ENCODE data around the gene BLACAT1. TPM values are rescaled to one million over a fixed set of nuclear protein-coding genes. Genes with fewer than 3 reads are reported as not detected.

BLACAT1 gene
- total RNA-seq, 2 donors from 2014 or later: 1.0 TPM; not detected in 1

DNA sequence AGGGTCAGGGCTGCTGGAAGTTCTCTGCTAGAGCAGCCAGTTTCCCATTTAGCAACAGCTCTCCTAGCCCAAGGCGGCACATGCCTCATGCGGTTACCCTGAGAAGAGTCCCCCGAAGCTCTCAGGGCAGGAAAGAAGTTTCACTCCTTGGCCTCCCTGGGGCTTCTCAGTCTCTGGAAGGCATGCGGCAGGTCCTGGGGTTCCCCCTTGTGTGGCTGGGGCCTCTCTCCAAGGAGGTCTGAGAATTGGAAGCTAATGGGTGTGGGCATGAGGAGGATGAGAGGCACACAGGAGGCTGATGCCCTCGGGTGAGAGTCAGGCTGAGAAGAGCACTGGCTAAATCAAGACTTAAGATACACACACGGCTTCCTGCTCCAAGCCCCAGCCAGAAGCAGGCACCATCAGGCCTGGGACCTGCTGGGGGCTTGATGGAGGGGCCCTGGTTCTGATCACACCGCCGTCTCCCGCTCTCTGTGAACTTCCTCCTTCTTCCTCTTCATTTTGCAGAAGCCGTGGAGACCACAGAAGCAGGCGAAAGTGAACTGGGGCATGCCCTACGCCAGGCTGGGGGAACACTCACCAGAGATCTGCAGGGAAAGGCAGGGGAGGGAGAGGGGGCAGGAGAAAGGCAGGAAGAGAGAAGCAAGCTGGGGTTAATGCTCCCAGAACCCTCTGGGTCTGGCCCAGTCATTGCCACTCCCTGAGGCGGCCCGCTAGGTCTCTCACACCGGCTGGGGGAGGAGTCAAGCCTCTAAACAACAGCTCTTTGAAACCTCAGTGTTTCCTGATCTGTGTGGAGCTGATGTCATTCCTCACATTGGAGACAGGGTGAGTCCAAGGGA lies 15.1 kb downstream of the BLACAT1 start:
- ATAC-seq (peak; percentile 90), DNase-seq (peak; percentile 65 to 86 (median 80))
- no peaks in the 10 kb centered on the region for H3K27me3 ChIP-seq
- H3K4me3 ChIP-seq: no peak overlapping the region
- TF ChIP-seq POLR2A (IDR thresholded peaks at IDR 0.05): peak in 2 of 3 donors; percentile 39 to 51
- TF ChIP-seq, protein P1, sequence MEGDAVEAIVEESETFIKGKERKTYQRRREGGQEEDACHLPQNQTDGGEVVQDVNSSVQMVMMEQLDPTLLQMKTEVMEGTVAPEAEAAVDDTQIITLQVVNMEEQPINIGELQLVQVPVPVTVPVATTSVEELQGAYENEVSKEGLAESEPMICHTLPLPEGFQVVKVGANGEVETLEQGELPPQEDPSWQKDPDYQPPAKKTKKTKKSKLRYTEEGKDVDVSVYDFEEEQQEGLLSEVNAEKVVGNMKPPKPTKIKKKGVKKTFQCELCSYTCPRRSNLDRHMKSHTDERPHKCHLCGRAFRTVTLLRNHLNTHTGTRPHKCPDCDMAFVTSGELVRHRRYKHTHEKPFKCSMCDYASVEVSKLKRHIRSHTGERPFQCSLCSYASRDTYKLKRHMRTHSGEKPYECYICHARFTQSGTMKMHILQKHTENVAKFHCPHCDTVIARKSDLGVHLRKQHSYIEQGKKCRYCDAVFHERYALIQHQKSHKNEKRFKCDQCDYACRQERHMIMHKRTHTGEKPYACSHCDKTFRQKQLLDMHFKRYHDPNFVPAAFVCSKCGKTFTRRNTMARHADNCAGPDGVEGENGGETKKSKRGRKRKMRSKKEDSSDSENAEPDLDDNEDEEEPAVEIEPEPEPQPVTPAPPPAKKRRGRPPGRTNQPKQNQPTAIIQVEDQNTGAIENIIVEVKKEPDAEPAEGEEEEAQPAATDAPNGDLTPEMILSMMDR (IDR thresholded peaks at IDR 0.05): peak in 2 of 7 experiments; percentile 4 to 12
- H3K27ac ChIP-seq: peak overlapping the region; percentile 61 to 85 (median 82)
- no peaks in the 10 kb centered on the region for H3K36me3 ChIP-seq (replicated peaks in 1 of 2; ENCODE audit: insufficient read depth in 1 of 2, low read depth in 2 of 2)
- WGBS, 2 donors: 45 to 48% methylated on average over 12 to 15 of the region's 15 CpGs
- intact Hi-C loops (cut with DNase I): no loop called here
- H3K4me1 ChIP-seq: peaks cover 47% of the 10 kb centered on the region
- H3K9me3 ChIP-seq: no peaks in the 10 kb centered on the region

DNA sequence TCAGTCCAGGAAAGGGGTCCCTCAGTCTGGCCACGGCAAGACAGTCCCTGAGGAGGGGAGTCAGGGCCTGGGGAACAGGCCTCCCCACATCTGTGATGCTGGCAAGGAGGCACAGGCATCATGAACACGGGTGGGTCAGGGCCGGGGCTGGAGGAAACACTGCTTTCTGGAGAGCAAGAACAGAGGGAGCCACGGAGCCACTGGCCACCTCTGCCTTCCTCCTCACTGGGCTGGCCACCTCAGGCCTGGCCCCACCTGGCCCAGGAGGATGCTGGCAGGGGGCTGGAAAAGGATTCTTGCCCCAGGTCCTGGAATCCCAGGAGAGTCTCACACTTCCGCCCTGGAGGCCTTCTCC lies 15.7 kb downstream of the BLACAT1 start:
- no peak for TF ChIP-seq POLR2A (IDR thresholded peaks at IDR 0.05)
- TF ChIP-seq, protein P1 (IDR thresholded peaks at IDR 0.05): no peak
- DNase-seq (no peak), ATAC-seq (no peak)
- WGBS, 2 donors: 70 to 88% methylated on average over 1 to 5 of the region's 5 CpGs
- intact Hi-C loops (cut with DNase I): no loop called here
- no peaks in the 10 kb centered on the region for H3K27me3 ChIP-seq
- no peaks in the 10 kb centered on the region for H3K36me3 ChIP-seq (replicated peaks in 1 of 2; ENCODE audit: insufficient read depth in 1 of 2, low read depth in 2 of 2)
- peak overlapping the region; percentile 61 to 85 (median 82) for H3K27ac ChIP-seq
- H3K4me1 ChIP-seq: peaks cover 47% of the 10 kb centered on the region
- H3K4me3 ChIP-seq: no peak overlapping the region
- no peaks in the 10 kb centered on the region for H3K9me3 ChIP-seq

DNA sequence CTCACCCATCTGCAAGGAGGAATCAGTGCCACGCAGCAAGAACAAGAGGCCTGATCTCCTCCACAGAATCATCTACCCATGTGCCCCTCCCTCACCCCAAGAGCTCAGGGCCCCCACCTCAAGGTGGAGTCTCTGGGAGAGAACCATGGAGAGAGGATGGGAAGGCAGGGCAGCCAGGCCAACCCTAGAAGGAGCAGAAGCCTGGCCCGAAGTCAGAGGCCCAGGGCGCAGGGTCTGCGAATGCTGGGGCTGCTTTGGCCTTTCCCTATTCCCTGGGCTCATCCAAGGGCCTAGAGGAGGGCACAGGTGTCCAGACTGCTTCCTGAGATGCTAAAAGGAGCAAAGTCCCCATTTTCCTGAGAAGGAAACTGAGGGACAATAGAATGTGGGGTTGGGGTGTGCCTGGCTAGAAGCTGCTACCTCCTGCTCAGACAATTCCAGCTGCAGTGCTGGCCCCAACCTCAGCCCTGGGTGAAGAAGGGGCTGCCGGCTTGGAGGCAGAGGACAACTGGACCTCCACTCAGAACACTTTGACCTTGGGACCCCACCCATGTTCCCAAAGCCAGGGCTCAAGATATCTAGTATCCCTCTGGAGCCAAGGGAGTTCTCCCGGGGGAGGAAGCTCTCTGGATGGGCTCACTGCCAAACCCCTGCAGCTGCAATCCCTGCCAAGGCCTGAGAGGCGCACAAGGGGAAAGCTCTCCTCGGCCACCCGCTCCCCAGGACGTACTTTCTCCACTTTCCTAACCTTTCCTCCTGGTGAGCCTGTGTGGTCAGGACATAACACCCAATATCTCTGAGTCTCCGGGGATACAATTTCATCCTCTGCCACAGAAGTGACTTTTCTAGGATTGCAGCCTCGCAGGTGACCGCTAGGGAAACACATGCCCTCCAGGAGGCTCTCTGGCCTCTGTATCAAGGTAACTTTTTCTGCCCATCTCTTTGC lies 17.4 kb downstream of the BLACAT1 start:
- intact Hi-C loops (cut with DNase I): no loop called here
- no peaks in the 10 kb centered on the region for H3K36me3 ChIP-seq (replicated peaks in 1 of 2; ENCODE audit: insufficient read depth in 1 of 2, low read depth in 2 of 2)
- WGBS, 2 donors: 44 to 63% methylated on average over 11 to 13 of the region's 13 CpGs

DNA sequence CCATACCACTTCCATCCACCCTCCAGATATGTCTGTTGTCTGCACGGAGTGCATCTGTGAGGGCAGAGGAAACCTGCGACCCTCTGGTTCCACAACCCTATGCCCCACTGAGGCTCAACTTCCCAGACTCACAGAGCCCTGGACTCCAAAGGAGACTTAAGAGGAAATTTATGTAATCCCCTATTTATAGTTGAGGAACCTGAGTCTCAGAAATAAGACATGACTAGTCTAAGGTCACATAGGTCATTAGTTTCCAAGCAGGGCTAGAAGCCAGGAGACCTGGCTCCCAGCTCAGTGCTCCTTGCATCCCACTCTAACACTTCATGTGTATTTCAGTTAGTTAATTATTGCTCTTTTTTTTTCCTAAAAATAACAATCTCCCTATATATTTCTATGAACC lies 18.3 kb downstream of the BLACAT1 start:
- H3K36me3 ChIP-seq (replicated peaks in 1 of 2; ENCODE audit: insufficient read depth in 1 of 2, low read depth in 2 of 2): no peaks in the 10 kb centered on the region
- TF ChIP-seq, protein P1 (IDR thresholded peaks at IDR 0.05): no peak
- no peak for TF ChIP-seq POLR2A (IDR thresholded peaks at IDR 0.05)
- peaks cover 41% of the 10 kb centered on the region for H3K4me1 ChIP-seq
- H3K4me3 ChIP-seq: no peak overlapping the region
- DNase-seq (no peak), ATAC-seq (no peak)
- intact Hi-C loops (cut with DNase I): no loop called here
- no peaks in the 10 kb centered on the region for H3K9me3 ChIP-seq
- no peaks in the 10 kb centered on the region for H3K27me3 ChIP-seq
- H3K27ac ChIP-seq: no peak overlapping the region
- WGBS, 2 donors: 83 to 85% methylated on average over 2 of the region's 2 CpGs

More for the DNA sequence above, 17.4 kb downstream of the BLACAT1 start:
- Histone ChIP-seq H3K27me3 (no peaks in the 10 kb centered on the region), H3K4me3 (no peak overlapping the region), H3K27ac (peak overlapping the region; percentile 16 to 61 (median 34)), H3K4me1 (peaks cover 47% of the 10 kb centered on the region), H3K9me3 (no peaks in the 10 kb centered on the region)
- ATAC-seq: peak; percentile 49
- TF ChIP-seq, protein P1 (IDR thresholded peaks at IDR 0.05): peak; percentile 46 to 87 (median 64)
- peak in 1 of 3 donors; percentile 16 for TF ChIP-seq POLR2A (IDR thresholded peaks at IDR 0.05)
- DNase-seq: peak; percentile 78 to 89 (median 86)

Data from body of pancreas (tissue), 4 donors.